ENCODE data around the gene ZDHHC14.
A peak's percentile ranks its signal among the peaks of the same experiment; 100 is the strongest.
"Not testable (repeated sequence)": the region's sequence is repeated elsewhere in the genome, so short reads cannot be mapped to it uniquely, and the experiment has no call there.

The ZDHHC14 gene

GRCh38 chr6:157445277-157446009 lies 64.5 kb downstream of the ZDHHC14 start:
- DNase-seq (ENCODE audit: low spot score), result no peak

- no peak for DNase-seq (ENCODE audit: low spot score)
Observed at GRCh38 chr6:157447735-157448134, 66.7 kb downstream of the ZDHHC14 start.

DNA sequence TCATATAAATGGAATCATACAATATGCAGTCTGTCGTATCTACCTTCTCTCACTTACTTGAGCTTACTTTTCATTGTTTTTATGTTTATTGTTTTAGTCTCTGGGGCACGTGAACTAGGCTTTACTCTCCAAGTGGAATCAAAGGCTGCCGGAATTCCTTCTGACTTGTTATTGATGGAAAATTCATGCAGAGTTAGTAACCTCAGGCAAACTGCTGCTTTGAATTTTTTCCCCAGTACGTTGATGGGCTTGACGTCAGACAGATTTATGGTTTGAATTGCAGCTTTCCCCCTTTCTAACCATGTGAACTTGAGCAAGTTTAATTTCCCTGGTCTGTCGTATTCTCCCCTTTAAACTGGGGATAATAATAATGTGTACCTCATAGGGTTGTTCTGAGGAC lies 68.6 kb downstream of the ZDHHC14 start:
- DNase-seq (ENCODE audit: low spot score), result no peak

- no peak for DNase-seq (ENCODE audit: low spot score)
Observed at GRCh38 chr6:157450931-157451742, 70.1 kb downstream of the ZDHHC14 start.

GRCh38 chr6:157452096-157452495 lies 71.1 kb downstream of the ZDHHC14 start:
- DNase-seq (ENCODE audit: low spot score), result no peak

DNA sequence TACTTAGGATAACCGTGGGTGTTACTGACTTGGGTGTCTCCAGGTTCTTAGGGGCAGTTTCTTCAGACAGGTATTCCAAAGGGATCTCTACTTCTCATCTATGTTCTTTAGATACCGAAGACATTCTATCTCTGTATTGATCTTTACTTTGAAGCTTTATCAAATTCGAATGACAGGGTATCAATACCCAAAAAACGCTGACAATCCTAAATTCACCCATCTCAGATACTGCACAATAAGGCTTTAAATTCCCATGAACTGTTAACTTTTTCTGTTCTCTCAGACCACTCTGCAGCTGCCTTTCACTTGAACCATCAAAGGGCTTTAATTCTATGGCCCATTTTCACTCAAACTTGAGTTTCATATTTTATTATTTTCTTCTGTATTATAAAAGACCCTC lies 72.1 kb downstream of the ZDHHC14 start:
- DNase-seq (ENCODE audit: low spot score), result no peak

GRCh38 chr6:157453978-157454377 lies 73.0 kb downstream of the ZDHHC14 start:
- no peak for DNase-seq (ENCODE audit: low spot score)

- no peak for DNase-seq (ENCODE audit: low spot score)
Observed at GRCh38 chr6:157454762-157455714, 74.0 kb downstream of the ZDHHC14 start.

GRCh38 chr6:157455731-157456523 lies 74.9 kb downstream of the ZDHHC14 start:
- no peak for DNase-seq (ENCODE audit: low spot score)

GRCh38 chr6:157456524-157456829 lies 75.5 kb downstream of the ZDHHC14 start:
- DNase-seq (ENCODE audit: low spot score), result peak; percentile 50

- DNase-seq (ENCODE audit: low spot score), result no peak
Observed at GRCh38 chr6:157457787-157458186, 76.8 kb downstream of the ZDHHC14 start.

DNA sequence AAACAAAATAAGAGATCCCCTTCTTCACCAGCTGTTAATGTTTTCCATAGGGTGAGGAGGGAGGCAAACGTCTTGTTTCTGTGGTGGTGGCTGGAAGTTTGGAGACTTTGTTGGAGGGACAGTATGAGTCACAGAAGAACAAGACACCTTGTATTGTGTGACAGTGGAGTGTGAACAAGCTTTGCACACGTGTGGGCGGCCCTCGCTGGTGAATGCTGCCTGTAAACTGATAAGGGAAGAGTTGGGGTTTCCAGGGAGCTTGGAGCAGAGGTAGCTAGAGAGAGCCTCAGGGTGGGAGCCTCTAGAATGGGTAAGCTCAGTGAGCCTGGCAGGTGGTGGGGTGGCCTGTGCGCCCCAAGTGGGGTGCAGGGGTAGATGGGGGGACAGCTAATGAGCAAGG lies 78.3 kb downstream of the ZDHHC14 start:
- no peak for DNase-seq (ENCODE audit: low spot score)

- DNase-seq (ENCODE audit: low spot score), result no peak
Observed at GRCh38 chr6:157460182-157460999, 79.4 kb downstream of the ZDHHC14 start.

DNA sequence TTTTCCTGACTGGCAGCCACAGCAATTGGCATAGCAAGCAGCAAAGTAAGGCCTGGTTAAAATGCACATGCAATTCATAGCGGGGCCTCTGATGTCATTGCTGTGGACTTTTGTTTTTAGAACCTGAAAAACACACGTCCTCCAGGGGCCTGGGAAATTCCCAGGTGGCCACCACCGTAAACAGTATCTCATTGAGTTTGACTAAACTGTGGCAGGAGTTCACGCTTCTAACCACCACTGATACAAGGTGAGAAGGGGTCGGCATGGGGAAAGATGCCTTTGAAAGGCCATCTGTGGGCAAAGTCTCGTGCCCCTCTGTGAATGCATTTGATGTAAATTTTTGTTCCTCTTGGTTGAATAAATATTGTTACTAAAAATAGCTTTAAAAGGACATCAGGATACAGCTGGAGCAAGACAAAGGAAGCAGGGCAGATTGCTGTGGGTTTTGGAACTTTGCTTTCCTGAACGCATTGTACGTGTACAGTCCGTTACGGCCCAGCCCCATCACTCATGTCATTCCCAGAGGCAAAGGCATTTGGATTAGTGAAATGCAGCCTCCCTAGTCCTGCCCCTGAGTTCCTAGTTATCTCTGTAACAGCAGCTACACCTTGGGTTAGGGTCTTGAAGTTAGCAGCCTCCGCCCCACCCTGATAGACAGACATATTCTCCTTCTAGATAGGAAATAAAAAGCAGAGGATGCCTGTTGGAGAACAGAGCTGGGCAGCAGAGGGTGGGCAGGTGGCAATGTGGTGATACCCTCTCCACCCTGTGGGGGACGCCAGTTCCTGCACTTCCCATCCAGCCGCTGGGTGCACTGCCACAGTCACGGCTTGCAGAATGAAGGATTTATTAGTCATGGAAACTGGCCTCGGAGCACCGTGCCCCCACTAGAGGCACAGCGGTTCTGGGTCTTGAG lies 80.3 kb downstream of the ZDHHC14 start:
- DNase-seq (ENCODE audit: low spot score), result peak; percentile 88

DNA sequence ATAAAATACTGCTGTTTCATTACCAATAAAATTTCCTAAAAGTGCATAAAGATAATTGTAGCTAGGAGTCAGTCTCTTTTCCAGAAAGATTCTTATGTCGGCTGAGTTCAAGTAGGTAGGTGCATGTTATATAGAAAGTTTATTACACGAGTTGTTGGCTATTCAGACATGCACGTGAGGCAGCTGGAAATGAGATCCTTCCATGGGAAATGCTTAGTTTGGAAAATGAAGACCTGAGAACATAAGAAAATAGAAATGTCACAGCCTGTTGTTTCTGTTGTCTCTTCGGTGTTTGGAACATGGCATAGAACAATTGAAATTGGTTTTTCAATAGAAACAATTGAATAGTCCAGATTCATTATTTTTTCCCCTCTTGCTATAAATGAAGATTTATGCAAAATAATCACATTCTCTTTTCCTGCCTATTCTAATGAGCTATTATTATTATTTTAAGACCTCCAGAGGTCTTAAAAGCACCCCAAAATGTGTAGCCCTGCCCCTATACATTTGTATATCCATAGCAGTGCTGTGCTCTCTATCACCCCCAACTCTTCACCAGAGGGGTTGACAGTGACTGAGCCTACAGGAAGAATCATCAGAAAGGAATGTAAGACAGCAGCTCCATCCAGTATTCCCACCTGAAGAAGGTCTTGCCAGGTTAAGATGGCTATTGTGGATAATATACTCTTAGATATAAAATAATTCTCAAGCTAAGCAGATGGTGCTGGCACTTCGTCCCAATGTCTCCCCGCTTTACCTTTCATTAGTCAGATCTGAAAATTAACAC lies 82.2 kb downstream of the ZDHHC14 start:
- no peak for DNase-seq (ENCODE audit: low spot score)

- not testable (repeated sequence) for DNase-seq (ENCODE audit: low spot score)
Observed at GRCh38 chr6:157463743-157464135, 82.7 kb downstream of the ZDHHC14 start.

DNA sequence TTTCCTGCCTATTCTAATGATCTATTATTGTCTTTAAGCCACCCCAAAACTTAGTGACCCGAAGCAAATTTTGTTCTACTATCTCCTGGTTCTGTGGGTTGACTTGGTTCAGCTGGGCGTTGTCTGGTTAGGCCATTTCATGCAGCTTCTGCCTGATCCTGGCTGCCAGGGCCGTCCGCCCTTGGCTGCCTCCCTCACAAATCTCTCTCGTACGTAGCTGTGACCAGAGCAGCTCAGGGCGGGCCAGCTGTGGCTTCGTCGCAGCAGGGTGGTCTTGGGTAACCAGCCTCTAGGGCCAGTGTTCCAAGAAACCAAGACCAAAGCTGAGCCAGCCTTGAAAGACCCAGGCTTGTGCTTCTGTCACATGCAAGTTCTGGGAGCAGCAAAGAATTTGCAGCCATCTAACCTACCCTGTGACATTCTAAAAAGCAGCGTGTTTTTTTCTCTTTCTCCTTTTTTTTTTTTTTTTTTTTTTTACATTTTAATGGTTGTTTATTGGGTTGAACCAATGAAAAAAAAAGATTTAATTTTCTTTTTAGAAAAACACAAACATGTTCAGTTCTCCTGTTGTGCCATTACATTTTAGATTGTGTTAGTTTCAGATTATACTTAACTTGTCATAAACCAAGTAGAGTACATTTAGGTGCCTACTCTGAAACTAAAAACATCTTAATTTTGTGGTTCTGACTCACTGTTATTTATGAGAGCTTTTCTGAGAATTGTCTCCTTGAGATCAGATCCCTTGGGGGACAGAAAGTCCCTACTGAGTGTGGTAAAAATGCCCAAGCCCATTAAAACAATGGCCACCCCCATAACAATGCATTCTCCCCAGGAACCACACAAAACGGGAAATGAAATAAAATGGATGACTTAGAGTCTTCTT lies 83.9 kb downstream of the ZDHHC14 start:
- DNase-seq (ENCODE audit: low spot score), result peak; percentile 76

DNA sequence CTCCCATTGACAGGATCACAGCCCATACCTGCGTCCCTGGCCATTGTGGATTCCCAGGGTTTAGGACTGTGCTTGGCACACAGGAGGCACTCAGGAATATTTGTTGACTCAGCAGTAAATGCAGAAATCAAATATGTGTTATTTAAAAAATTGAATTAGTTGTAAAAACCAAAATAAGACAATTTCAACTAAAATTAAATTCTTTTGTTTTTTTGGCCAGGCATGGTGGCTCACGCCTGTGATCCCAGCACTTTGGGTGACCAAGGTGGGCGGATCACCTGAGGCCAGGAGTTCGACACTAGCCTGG lies 85.3 kb downstream of the ZDHHC14 start:
- DNase-seq (ENCODE audit: low spot score), result no peak
